GM21360 (cell line): ENCODE results near the gene PYROXD2.
"Not testable (repeated sequence)": the region's sequence is repeated elsewhere in the genome, so short reads cannot be mapped to it uniquely, and the experiment has no call there.

Experiments used
- ATAC-seq: cut with Tn5 transposase; IDR thresholded peaks from one replicate; pipeline ENCODE4 v1.9.1; 2021; ENCODE audit warnings: mild to moderate bottlenecking, moderate library complexity; ENCODE audit not compliant: unreplicated experiment

PYROXD2 gene

GRCh38 chr10:98396096-98397063 lies 18.6 kb downstream of the PYROXD2 start:
- no peak for ATAC-seq

- ATAC-seq, result no peak
Measured at GRCh38 chr10:98394851-98395440, 20.0 kb downstream of the PYROXD2 start.

DNA sequence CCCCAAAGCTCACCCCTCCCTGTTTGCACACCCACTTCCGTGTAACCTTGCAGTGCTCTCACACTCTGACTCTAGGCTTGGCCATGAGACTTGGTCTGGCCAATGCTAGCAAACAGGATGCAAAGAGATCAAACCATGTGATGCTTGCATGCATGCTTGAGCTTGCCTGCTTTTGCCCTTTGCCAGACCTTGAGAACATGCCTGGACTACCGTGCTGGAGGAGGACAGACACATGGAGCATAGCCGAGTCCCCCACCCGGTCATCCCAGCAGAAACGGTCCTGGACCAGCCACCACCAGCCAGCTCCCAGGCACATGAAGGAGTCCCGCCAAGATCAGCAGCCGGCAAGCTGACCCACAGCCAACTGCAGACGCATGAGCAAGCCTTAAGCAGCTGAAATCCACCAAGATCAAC lies 23.4 kb downstream of the PYROXD2 start:
- ATAC-seq, result no peak

DNA sequence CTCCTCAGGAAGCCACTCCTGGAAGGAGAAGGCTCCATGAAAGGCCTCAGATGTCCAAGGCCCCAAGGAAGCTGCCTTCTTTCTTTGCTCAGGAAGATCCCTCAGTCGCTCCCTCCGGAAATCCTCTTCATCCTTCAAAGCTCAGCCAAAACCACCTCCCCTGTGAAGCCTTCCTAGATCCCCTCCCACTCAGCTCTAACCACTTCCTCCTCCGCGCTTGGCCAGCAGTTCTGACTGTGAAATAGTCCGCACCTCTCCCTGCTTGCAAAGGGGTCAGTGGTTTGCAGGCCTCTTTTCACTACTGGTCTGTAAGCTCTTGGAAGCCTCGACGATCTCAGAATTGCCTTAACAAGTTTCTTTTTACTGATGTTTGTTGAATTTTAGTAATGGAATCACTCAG lies 23.9 kb downstream of the PYROXD2 start:
- ATAC-seq, result no peak

- no peak for ATAC-seq
Measured at GRCh38 chr10:98390406-98390805, 24.6 kb downstream of the PYROXD2 start.

DNA sequence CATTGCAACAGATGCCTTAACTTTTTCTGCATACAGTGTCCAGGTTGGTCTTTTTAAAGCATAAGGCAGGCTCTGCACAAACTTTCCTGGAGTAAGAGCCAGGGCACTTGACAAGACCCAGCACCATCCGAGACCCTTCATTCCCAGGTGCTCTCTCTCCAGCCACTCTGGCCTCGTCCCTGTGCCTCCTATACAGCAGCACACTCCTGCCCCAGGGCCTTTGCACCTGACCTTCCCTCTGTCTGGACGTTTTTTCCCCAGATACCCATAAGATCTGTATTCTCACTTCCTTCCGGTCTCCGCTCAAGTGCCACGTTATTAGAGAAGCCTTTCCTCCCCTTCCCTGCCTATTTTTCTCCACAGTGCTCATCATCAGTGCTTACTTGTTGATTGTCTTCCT lies 25.6 kb downstream of the PYROXD2 start:
- ATAC-seq, result no peak

GRCh38 chr10:98388101-98388655 lies 26.8 kb downstream of the PYROXD2 start:
- ATAC-seq, result no peak

GRCh38 chr10:98384531-98385133 lies 30.4 kb downstream of the PYROXD2 start:
- ATAC-seq, result no peak

DNA sequence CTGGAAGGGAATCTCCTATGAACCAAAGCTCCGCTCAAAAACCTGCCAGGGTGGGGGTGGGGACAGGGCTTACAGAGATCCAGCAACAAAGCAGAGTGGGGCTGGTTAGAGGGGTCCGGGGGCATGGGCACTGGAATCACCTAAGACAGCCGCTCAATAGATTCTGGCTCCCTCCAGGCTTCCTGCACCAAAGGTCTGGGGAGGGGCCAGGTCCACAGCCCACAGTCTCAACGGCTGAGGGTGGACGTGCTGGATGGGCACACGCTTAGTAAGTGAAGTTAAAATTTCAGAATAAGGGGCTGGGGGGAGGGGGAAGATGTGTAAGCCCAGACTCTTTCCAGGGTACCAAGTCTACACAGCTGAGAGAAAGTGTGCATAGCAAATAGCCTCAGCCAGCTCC lies 31.1 kb downstream of the PYROXD2 start:
- no peak for ATAC-seq

GRCh38 chr10:98383134-98383667 lies 31.8 kb downstream of the PYROXD2 start:
- ATAC-seq, result not testable (repeated sequence)

GRCh38 chr10:98382691-98383101 lies 32.3 kb downstream of the PYROXD2 start:
- no peak for ATAC-seq

- no peak for ATAC-seq
Measured at GRCh38 chr10:98380493-98381339, 34.3 kb downstream of the PYROXD2 start.

DNA sequence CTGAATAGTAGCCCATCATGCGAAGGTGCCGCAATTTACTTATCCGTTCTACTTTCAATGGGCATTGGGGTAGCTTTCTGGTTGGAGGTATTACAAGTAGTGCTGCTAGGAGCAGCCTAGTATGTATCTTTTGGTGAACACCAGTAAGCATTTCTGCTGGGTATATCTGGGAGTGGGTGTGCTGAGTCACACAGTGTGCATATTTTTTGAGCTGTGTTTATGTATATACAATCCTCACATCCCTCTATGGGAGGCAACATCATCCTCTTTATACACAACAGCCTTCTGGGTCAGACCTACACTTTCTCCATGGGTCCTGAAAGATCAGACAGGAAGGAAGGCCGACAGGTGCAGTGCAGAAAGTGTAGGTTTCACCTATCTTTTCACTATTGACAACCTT lies 36.3 kb downstream of the PYROXD2 start:
- no peak for ATAC-seq

- no peak for ATAC-seq
Measured at GRCh38 chr10:98377536-98377935, 37.4 kb downstream of the PYROXD2 start.

DNA sequence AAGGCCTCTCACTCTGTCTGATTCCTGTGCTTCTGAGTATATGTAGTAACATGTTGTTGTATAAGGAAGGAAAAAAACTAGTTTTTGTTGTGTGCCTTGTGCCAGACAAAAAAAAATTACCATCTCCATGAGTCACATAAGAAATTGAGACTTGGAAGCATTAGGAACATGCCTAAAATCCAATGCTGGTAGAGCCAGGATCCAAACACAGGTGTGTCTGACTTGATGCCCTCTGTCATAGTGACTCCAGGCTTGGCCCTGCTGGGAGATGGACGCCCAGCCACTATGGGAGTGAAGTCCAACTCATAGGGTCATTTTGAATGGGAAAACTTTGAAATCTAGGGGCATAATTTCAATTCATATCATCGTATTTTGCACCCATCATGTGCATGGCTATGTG lies 38.0 kb downstream of the PYROXD2 start:
- ATAC-seq, result no peak

- no peak for ATAC-seq
Measured at GRCh38 chr10:98376485-98376884, 38.5 kb downstream of the PYROXD2 start.

- ATAC-seq, result no peak
Measured at GRCh38 chr10:98374217-98374985, 40.6 kb downstream of the PYROXD2 start.

DNA sequence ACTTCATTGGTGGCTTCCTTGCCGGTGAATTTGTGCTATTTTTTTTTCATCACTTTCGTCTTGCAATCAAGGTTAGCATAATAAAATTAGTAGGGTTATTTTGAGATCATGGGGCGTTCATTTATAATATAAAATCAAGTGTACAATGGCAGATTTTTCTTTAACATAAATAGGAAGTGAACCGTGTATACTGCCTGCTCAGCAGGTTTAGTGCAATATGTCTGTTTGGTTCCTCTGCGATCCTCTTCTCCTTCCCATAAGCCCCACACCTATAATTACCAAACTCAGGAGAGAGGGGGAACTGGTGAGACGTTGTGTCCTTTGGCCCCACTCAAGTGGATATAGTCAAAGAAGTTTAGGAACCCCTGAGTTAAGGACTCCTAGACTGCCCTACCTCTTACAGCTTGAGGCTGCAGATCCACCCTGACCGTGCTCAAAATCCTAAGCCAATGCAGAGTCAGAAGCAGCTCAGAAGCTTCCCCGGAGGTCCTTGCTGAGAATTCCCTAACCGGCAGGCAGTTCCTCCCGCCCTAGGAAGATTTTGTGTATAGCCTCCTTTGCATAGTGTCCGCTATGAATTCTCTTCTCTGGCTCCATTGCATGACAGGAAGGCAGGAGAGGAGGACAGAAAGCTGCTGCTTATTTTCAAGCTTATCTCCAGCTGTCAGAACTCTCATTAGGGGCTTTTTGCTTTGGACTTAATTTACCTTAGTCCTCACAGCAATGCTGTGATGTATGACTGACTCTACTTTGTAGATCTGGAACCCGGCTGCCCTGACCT lies 41.5 kb downstream of the PYROXD2 start:
- ATAC-seq, result no peak
